NCI-H2029 treated with DMSO at 0.1 percent for 48 hours (cell line): Measurements from ENCODE around the gene NT5C1A.

Experiments
- DNase-seq: peaks from one replicate; lab custom pipeline; 2025; lab: John Stamatoyannopoulos, UW

NT5C1A gene

DNA sequence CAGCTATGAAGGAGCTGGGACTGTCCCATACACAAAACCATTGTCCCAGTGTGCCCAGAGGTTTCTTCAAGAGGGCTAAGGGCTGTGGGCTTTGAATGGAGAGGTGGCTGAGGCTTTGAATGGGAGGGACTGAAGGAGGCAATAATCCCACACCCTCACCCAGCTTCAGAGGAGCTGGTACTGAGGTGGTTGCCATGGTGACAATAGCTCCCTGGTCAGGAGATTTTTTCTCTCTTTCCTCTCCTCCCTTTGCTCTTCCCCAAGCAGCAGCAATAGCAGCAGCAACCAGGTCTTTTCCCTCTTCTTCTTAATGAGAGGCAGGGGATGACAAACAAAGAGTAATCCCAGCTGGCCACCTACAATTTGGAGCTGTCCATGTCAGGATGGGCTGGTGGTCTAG is 17.7 kb upstream of the NT5C1A start:
- no peak for DNase-seq

DNA sequence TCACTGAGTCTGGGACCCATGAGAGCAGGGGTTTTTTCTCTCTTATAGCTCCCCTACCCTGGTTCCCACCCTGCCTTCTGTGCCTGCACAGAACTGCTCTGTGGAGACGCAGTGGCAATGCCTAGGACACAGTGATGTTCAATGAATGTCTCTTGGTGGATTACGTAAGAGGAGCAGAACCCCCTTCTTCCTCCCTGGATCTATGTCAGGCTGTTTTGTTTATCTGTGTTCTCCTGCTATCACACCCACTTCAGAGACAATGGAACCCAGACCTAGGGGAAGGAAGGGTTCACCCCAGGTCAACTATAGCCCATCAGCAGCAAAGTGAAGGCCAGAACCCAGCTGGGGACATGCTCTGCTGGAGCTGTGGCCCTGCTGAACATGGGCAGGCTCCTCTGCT is 17.3 kb upstream of the NT5C1A start:
- no peak for DNase-seq

DNA sequence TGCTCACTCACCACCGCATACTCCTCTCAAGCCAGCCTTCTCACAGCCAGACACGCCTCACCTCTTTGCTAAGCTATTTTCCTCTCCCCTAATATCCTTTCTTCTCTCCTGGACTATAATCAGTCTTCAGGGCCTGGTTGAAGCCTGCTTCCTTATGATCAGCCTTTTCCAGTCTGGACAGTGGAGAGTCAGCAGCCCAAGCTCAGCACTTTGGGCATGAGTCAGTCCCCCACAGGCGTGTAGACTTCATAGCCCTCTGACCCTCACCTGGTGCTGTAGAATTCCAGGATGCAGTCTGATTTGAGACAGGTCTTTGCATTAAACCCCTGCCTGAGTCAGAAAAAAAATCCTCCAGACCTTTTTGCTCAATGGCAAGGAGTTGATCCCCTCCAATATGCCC is 16.8 kb upstream of the NT5C1A start:
- no peak for DNase-seq

DNA sequence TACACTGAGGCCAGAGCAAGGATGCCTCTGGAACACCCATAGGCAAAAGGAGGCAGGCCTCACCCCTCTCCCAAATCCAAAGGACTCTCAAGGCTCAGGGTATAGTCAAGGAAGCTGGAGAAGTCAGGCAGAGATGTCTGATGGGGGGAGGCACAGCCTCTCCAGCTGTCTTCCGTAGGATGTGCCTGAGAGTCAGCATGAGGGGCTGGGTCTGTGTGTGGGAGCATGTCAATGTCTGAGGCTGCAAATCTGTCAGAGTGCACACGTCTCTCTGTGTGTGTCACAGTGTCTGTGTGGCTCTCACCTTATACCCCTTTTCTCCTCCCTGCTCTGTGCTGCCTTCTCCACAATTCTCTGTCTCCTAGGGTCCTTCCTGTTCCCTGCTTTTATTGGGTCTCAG is 15.3 kb upstream of the NT5C1A start:
- DNase-seq: no peak

DNA sequence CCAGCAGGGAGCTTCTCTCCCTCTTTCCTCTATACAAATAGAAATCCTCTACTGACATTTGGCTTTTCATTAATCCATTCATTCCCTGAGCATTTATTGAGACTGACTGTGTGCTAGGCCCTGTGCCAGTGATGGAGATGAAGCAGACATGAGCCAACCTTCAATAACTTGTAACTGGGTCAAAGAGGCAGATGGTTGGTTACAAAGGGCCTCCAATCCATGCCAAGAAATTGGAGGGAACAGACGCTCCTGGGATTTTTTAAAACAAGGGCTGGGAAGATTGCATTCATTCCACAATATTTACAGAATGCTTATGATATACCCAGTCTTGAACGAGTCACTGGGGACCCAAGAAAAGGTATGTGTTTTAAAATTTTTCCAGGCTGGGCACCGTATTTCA is 13.2 kb upstream of the NT5C1A start:
- no peak for DNase-seq

DNA sequence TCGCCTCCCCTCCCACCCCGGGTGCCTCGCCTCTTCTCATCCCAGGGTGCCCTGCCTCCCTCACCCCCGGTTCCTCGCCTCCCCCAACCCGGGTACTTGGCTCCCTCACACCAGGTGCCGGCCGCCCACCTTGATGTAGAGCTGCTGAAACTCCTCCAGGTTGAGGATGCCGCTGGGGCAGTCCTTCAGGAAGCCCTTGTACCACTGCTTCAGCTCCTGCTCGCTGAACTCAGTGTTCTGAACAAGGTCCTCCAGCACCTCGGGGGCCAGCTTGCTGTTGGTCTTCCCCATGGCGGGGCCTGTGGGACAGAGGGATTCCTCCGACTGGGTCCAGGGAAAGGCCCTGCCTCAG is 12.4 kb upstream of the NT5C1A start:
- DNase-seq: no peak

DNA sequence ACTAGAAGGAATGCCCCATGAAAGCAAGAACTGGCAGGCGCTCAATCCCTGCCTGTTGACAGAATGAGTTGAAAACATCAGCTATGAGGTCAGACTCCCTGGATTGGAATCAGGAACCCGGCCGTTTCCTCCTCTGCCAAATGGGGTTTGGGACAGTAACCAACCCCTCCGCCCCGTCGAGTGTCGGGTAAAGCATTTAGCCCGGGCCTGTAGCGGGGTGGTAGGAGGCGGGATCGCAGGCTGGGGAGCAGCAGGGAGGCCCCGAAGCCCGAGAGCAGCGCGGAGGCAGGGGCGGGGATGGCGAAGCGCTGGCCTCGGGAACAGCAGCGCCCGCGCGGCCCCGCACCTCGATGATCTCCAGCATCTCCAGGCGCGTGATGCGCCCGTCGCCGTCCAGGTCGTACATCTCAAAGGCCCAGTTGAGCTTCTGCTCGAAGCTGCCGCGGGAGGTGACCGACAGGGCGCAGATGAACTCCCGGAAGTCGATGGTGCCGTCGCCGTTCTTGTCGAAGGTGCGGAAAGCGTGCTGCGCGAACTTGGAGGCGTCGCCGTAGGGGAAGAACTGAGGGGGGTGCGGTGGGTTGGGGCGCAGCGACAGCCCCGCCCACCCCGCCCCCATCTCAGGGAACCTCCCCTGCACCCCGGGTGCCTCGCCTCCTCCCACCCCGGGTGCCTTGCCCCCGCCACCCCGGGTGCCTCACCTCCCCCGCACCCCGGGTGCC is 11.8 kb upstream of the NT5C1A start:
- DNase-seq: no peak

DNA sequence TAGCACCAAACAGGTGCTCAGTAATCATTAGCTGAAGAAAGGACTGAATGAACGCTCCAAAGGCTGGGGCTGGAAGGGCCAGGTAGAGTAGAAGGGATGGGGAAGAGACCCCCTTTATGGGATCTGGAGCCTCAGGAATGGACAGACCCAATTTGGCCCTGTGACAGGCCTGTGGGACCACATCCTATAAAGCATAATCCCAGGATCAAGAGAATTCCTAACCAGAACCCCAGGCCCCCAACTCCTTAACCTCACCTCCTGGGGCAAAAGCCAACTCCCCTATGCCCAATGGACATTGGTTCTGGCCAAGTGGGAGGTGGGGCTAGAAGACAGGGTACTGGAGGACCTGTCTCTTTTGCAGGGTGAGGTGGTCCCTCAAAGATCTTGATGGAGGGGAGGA is 10.1 kb upstream of the NT5C1A start:
- no peak for DNase-seq

DNA sequence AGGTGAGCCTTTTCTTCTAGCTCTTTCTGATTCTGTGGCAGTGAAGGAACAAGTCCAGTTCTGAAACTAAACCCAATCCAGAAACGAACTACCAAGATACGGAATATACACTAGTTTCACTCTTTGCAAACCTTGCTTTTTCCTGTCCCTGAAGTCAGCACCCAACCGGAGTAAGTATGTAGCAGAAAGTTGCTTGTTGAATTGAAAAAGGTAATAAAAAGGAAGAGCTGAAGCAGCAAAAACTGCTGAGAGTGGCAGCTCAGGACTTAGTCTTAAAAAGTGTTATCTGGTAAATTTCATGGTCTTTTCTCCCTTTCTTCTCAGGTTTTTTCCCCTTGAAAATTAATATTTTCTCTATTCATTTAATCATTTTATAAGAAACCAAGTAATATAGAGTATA is 9.4 kb upstream of the NT5C1A start:
- DNase-seq: no peak

DNA sequence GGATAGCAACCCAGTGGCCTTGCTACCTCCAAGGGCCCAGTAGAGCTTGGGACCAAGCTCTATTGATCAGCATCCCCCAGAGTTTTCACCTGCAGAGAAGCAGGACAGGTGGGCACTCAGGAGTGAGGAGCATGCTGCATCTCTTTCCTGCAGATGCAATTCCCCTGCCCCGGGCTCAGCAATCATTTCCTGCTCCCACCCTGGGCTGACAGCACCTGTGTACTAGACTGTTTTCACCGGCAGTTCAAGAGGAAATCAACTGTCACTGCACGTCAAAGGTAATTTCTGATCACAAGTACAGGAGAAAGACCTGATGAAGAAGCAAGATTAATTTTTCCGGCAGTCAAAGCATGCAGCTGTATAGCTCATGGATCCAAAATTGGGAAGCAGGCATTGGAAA is 8.8 kb upstream of the NT5C1A start:
- DNase-seq: no peak

DNA sequence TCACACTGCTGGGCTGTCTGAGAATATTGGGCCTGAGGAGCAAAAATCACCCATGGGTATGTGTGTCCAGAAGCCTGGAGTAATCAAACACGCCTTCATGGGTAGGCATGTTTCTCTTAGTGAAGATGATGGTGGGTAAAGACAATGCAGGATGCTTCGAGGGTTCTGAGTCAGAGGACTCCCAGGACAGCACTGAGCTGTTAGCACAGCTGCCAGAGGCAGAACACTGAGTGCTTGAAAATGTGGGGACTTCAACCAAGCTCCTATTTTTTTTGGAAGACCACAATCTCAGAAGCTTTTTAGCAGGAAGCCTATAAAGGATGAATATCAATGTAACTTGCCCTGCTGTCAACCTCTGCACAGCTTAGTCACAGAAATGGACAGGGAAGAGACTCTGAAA is 7.9 kb upstream of the NT5C1A start:
- no peak for DNase-seq

DNA sequence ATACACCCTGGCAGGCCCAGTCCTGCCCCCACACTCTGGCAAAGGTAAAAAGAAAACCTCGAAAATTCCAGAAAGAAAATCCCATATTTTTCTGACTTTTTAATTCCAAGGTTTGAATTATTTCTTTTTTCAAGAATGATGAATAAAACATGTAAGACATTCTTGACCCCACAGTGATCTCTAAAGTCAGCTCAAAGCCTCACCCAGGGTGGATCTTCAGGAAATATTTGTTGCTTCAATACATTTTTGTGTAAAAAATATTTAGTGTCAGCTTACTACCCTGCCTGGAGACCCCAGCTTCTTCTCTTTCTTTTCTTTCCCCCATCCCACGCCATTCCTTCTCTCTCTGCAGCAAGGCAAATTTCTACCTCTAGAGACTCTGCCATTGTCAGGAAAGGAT is 7.0 kb upstream of the NT5C1A start:
- no peak for DNase-seq

DNA sequence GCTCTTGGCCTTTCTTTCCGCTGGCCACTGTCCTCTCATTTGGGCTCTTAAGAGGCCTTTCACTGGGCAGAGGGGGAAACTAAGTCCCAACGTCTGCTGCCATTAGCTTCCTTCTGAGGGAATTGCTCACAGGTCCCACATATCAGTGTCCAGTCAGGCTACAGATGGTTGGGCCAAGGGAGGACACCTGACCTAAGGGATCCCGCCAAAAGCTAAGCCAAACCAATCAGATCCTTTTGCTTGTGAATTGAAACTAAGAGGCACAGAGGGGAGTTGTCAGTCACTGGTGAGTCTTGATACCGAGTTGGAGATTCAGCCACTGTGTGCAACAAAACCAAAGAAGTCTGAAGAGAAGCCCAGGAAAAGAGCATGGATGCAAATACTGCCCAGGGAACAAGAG is 5.7 kb upstream of the NT5C1A start:
- DNase-seq: no peak

DNA sequence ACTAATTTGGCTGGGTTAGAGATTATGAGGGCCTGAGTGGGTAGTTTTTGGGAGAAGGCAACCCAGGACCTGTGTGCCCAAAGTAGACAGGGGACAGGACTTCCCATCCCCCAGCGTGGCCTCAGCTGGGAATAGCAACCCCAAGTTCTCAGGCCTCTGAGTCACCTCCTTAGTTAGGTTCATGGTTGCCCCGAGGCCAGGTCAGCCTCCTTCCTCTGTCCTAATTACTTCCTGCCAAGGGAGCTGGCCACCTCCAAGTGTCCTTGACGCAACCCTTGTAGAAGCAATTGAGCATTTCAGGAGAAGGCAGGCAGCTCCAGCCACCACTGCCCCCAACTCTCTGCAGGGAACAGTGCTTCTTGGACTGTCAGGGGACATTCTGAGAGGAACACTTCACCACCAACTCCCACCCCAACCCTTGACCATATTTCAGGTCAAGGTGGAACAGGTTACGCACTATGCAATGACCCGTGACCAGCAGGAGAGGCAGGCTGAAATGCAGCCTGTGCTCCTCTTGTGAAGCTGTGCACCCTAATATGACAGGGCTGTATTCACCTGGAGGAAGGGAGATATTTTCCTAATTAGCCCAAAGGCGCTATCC is 5.1 kb upstream of the NT5C1A start:
- no peak for DNase-seq

DNA sequence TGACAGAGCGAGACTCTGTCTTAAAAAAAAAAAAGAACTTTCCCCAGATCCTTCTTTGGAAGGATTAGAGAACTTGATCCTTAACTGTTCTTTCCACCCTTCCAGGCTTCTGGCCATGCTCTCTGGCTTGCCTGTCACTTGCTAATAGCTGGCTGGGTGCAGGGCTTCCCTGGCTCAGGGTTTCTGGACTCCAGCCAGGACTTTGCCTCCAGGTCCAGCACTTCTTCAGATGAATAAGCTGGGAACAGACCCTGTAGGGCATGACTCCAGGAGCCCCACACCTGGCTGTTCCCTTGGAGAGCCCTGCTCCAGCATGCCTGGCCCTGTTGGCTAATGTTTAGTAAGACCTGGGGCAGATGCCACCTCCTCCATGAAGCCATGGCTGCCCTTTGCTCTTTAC is 3.3 kb upstream of the NT5C1A start:
- DNase-seq: peak; percentile 99

DNA sequence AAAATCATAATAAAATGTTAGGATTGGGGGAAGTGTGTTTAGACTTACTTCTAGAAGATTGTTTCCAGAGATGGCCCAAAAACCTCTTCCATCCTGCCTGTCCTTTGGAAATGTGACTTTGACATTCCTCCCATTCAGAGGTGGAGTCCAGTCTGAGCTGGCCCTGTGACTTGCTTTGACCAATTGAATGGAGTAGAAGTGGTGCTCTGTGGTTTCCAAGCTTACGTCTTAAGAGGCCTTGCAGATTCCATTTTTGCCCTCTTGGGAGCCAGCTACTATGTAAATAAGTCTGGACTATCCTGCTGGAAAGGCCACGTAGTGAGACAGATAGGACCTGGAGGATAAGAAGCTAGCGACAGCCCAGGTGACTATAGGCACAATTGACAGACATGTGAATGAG is 1.3 kb upstream of the NT5C1A start:
- DNase-seq: no peak

DNA sequence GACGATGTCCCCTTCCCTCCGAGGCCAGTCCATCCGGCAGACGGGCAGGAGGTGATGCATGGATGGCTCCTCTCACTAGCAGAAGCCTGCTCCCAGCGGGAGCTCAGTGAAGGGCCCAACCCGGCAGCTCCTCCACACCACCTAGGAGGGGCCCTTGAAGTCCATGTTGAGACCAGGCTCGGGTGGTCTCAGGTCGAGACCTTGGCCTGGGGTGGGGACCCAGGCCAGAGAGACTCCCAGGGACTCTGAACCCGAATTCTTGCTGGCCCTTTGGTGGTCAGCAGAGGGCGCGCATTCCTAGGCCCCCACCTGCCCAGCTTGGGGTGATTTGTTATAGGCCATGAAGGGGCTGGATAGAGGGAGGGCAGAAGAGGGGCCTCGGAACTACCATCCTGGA is 642 bp upstream of the NT5C1A start:
- no peak for DNase-seq

DNA sequence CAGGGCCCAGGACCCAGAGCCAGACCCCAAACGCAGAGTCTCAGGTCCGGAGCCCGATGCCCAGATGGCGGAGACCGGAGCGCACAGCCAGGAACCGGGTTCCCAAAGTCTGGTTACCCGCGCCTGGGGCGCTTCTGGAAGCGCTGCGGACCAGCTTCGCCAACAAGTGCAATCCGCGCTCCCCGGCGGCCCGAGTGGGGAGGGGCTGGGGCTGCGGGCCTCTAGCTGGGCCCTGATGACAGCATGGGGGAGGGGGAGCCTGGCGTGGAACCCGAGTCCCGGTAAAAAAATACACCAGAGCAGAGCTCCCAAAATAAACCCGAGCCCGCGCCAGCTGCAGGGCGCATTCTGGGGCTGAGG is 494 bp downstream of the NT5C1A start:
- no peak for DNase-seq

DNA sequence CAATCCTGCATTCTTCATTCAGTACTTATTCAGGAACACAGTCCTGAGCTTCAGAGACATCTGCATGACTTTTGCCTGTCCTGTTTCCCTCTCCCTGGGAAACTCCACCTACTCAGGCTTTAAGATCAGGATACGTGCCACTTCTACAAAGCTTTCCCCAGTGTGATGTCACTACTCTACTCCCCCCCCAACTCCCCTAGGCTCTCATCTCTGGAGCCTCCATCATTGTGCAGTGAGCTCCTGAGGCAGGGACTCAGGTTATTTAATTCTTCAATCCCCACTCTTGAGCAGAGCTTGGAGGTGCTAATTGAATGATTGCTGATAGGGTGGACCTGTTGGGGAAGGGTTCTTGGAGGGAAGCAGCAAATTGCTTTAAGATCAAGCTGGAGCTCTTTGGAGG is 1.2 kb downstream of the NT5C1A start:
- no peak for DNase-seq

DNA sequence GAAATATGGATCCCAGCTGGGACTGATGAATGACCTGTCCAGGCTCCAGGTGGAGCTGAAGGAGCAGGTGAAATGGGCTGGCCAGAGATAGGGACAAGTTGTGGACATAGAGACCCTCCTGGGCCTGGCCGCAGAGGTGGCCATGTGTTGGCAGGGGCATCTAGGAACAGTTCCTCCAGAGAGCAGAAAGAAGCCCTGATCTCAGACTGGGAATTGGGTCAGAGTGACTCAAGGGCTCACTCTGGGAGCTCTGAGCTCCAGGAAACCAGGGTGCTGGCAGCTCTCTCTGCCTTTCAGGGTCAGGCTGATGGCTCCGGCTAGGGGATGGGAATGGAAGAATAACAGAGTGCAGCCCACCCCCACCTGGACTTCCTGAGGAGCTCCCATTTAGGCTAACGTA is 3.0 kb downstream of the NT5C1A start:
- no peak for DNase-seq

DNA sequence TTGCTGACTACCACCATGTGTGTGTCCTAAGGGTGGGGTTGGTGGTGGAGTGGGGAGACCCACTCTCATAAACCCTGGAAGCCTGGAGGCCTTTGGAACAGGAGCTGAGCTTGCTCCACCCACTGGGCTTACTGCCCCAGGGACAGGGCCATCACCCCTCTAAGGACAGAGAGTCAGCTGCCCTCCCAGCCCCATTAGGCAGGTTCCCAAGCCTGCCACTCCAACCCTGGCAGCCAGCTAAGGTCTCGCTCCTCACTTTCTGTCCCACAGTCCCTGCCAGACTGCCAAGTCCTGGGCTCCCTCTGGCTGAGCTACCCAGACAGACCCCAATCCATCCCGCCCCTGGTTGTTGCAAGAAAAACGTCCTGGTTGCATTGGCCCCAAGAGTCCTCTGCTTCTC is 3.8 kb downstream of the NT5C1A start:
- DNase-seq: no peak

DNA sequence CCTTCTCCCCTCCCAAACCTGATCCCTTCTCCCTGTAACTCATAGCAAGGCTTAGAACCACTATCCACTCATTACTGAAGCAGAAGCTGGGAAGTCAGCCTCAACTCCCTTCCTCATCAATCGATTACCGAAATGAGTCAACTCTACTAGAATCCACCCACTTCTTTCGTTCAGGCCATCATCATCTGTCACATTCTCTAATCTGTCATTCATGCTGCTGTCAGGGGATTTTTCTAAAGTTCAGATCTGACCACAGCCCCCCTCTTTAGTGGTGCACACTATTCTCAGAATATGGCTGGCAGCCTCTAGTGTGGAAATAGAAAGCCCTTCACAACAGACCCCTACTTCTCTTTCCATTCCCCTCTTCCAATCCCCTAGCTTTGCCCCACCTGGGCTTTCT is 5.1 kb downstream of the NT5C1A start:
- DNase-seq: no peak

DNA sequence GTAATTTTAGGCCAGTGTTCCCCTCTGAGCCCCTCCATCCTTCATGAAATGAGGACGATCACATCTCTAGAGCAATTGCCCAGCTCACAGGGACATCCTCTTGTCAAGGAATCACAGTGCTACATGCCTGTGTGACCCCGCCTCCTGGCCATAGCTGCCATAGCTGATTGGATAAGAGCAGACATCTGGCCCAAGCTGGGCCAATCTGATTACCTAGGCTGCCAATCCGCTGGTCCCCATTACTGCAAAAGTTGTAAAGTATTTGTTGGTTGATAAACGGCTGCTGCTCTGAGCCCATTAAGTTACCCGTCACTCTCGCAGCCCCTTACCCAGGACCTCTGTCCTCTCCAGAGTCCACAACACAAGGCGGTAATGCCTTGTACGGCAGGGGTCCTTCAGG is 8.3 kb downstream of the NT5C1A start:
- DNase-seq: no peak

DNA sequence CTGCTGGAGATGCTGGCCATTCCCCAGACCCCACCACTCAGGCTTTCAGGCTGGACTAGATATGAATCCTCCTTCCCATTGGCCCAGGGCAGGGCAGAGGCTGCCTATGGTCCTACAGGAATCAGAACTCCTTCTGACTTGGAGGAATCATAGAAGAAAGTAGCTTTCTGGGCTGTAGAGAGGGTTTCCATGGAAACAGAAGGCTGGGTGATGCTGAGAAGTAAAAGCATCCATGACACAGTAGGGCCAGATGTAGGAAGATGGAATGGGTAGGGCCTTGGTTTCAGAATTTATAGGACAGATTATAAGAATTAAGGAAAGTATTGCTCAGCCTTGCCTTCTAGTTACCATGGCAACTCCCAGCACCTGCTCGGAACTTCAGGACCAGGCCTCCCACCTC is 9.0 kb downstream of the NT5C1A start:
- DNase-seq: no peak

DNA sequence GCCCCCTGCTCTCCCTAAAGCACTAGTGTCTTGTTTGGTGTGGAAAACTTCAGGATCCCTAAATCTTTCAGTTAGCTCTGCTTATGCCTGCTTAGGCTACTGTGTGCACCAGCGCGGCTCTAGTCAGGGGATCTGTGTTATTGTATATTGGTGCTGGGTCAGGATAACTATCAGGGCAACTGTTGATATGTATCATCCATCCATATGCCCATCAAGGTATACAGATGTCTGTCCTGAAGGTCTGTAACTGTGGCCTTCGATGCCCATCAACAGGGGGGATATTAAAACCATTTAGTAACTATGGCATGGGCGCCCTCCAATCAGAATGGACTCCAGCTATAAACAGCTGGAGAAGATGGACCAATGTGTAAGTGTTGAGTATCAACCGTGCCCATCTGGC is 12.4 kb downstream of the NT5C1A start:
- no peak for DNase-seq
